Measurements from ENCODE around the gene ANKRD60. TPM values are rescaled to one million over a fixed set of nuclear protein-coding genes. Genes with fewer than 3 reads are reported as not detected.

Gene ANKRD60
- total RNA-seq, 1 donor from 2014 or later = not detected

DNA sequence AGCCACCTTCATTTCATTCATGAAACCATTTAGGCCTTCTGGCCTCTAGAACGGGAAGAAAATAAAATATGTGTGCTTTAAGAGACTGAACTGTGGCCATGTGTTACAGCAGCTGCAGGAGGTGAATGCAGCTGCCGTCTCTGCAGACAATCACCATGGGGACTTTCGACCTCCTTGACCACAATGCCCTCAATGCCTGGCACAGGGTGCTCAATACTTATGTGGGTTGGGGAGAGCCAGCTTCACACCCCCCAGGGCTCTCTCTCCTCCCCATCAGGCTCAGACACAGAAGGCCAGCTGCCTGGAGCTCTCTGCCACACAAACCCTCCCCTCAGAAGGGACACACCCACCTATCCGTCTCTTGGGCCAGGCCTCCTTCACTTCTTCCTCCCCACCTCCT lies 43.5 kb downstream of the ANKRD60 start:
- peaks cover 2% of the 10 kb centered on the region for H3K4me1 ChIP-seq
- no peak for DNase-seq

DNA sequence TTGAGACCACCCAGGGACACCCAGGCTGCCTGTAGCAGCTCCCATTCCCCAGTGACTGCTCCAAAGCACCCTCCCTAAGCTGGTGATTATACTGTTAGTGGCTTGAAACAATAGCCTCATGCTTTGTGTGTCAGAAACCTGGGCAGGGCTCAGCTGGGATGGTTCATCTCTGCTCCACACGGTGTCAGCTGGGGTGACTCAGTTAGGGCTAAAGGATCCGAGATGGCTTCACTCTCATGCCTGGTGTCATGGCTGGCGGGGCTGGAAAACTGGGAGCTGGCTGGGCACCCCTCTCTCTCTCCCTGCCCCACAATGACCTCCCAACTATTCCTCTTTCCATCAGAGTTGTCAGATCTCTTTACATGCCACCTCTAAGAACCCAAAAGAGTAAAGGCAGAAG lies 44.4 kb downstream of the ANKRD60 start:
- DNase-seq (no peak), ATAC-seq (no peak)
- peaks cover 11% of the 10 kb centered on the region for H3K4me1 ChIP-seq
- no peaks in the 10 kb centered on the region for H3K36me3 ChIP-seq
- no peak overlapping the region for H3K4me3 ChIP-seq
- TF ChIP-seq, protein P1, sequence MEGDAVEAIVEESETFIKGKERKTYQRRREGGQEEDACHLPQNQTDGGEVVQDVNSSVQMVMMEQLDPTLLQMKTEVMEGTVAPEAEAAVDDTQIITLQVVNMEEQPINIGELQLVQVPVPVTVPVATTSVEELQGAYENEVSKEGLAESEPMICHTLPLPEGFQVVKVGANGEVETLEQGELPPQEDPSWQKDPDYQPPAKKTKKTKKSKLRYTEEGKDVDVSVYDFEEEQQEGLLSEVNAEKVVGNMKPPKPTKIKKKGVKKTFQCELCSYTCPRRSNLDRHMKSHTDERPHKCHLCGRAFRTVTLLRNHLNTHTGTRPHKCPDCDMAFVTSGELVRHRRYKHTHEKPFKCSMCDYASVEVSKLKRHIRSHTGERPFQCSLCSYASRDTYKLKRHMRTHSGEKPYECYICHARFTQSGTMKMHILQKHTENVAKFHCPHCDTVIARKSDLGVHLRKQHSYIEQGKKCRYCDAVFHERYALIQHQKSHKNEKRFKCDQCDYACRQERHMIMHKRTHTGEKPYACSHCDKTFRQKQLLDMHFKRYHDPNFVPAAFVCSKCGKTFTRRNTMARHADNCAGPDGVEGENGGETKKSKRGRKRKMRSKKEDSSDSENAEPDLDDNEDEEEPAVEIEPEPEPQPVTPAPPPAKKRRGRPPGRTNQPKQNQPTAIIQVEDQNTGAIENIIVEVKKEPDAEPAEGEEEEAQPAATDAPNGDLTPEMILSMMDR (IDR thresholded peaks at IDR 0.05) = no peak
- H3K27ac ChIP-seq = no peak overlapping the region
- peaks cover 20% of the 10 kb centered on the region for H3K27me3 ChIP-seq (ENCODE audit: low read depth)
- intact Hi-C loops (cut with DNase I) = no loop called here
- no peaks in the 10 kb centered on the region for H3K9me3 ChIP-seq

More for the DNA sequence above, 43.5 kb downstream of the ANKRD60 start:
- H3K9me3 ChIP-seq = no peaks in the 10 kb centered on the region
- H3K27ac ChIP-seq = no peak overlapping the region
- H3K27me3 ChIP-seq (ENCODE audit: low read depth) = peaks cover 18% of the 10 kb centered on the region
- H3K4me3 ChIP-seq = no peak overlapping the region
- no peak for ATAC-seq
- TF ChIP-seq, protein P1 (IDR thresholded peaks at IDR 0.05) = no peak
- H3K36me3 ChIP-seq = no peaks in the 10 kb centered on the region
- intact Hi-C loops (cut with DNase I) = no loop called here

DNA sequence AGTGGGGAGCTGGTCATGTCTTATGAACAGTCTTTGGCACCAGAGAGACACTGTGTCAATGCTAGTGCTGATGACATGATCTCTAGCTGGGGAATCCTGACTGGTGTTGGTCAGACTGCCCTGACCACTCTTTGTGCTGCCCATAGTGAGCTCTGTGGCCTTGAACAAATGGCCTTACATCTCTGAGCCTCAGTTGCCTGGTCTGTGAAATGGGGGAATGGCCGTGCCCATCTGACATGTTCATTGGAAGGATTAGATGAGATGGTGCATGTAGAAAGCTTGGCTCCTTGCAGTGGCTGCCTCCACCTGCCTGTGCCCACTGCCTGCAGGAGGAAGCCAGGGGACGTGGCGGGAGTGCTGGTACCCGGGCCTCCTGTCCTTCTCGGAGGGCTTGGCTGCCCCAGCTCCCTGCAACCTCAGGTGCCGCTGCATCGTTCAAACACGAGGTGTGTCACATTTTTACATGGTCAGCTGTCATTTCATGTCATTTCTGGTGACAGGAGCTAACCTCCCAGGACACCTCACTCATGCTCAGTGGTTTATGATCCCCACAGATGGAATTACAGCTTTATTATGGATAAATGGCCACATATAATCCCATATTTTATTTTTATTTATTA lies 45.8 kb downstream of the ANKRD60 start:
- intact Hi-C loops (cut with DNase I) = no loop called here
- no peak for DNase-seq
- Histone ChIP-seq H3K27ac (no peak overlapping the region), H3K27me3 (ENCODE audit: low read depth) (peaks cover 27% of the 10 kb centered on the region), H3K36me3 (no peaks in the 10 kb centered on the region), H3K9me3 (no peaks in the 10 kb centered on the region), H3K4me3 (no peak overlapping the region), H3K4me1 (peaks cover 14% of the 10 kb centered on the region)
- ATAC-seq = no peak
- TF ChIP-seq, protein P1 (IDR thresholded peaks at IDR 0.05) = no peak

DNA sequence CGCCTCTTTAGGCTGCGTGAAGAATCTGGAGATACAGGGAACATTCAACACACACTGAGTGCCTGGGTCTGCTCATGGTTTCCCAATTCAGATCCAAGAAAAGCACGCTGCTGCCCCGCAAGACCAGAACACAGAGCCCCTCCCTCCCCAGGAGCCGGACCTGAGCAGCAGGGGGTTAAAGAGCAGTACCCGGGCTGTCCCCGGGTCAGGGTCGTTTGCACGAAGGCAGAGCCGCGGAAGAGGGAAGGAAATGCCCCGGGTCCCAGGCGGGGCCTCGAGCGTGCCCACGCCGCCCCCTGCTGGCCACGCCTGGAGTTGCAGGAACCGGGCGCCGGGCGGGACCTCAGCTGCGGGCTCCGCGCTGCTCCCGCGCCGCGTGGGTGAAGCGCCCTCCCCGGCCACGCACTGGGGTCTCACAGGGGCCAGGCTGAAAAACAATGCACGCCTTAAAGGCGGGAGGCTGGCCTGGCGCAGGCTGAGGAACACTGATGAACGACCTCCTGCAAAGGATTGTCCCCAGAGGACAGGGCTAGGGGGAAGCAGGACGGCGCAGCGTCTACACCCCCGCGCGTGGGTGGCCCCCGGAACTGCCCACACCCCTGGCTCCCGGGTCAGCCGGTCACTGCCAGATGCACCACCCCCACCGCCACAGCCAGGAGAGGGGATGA lies 48.9 kb downstream of the ANKRD60 start:
- DNase-seq (peak; percentile 69), ATAC-seq (peak; percentile 84 to 85)
- Histone ChIP-seq H3K4me3 (peak overlapping the region; percentile 37), H3K36me3 (no peaks in the 10 kb centered on the region), H3K4me1 (peaks cover 21% of the 10 kb centered on the region), H3K9me3 (no peaks in the 10 kb centered on the region), H3K27me3 (ENCODE audit: low read depth) (peaks cover 31% of the 10 kb centered on the region), H3K27ac (no peak overlapping the region)
- TF ChIP-seq, protein P1 (IDR thresholded peaks at IDR 0.05) = peak; percentile 99
- intact Hi-C loops (cut with DNase I) = no loop called here

DNA sequence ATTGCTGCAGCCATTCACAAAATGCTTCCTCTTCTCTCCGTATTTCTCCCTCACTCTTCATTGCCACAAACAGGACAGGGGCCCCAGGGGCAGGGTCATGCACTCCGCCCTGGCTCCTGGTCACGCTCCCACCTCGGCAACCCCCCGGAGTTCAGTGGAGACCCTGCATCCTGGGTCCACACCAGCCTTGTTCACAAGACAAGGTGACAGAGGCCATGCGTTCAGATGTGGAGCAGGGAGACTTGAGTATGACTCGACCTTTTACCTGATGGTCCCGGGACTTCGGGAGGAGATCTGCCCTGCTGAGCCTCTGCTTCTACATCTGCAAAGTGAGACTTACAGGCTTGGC lies 49.4 kb downstream of the ANKRD60 start:
- ATAC-seq (peak in 1 of 2 donors; percentile 6), DNase-seq (peak; percentile 24)
- H3K36me3 ChIP-seq = no peaks in the 10 kb centered on the region
- peaks cover 21% of the 10 kb centered on the region for H3K4me1 ChIP-seq
- no peak overlapping the region for H3K27ac ChIP-seq
- peak overlapping the region; percentile 37 for H3K4me3 ChIP-seq
- intact Hi-C loops (cut with DNase I) = no loop called here
- no peaks in the 10 kb centered on the region for H3K9me3 ChIP-seq
- peaks cover 31% of the 10 kb centered on the region for H3K27me3 ChIP-seq (ENCODE audit: low read depth)
- TF ChIP-seq, protein P1 (IDR thresholded peaks at IDR 0.05) = no peak
